ENCODE results near the gene NPEPL1. TPM values are rescaled to one million over a fixed set of nuclear protein-coding genes. Genes with fewer than 3 reads are reported as not detected.
"Not testable (repeated sequence)": the region's sequence is repeated elsewhere in the genome, so short reads cannot be mapped to it uniquely, and the experiment has no call there.

NPEPL1 gene
- polyA plus RNA-seq, 2 of the 4 experiments (the other 2 are of a cell fraction) = 8.6 to 34.6 TPM

DNA sequence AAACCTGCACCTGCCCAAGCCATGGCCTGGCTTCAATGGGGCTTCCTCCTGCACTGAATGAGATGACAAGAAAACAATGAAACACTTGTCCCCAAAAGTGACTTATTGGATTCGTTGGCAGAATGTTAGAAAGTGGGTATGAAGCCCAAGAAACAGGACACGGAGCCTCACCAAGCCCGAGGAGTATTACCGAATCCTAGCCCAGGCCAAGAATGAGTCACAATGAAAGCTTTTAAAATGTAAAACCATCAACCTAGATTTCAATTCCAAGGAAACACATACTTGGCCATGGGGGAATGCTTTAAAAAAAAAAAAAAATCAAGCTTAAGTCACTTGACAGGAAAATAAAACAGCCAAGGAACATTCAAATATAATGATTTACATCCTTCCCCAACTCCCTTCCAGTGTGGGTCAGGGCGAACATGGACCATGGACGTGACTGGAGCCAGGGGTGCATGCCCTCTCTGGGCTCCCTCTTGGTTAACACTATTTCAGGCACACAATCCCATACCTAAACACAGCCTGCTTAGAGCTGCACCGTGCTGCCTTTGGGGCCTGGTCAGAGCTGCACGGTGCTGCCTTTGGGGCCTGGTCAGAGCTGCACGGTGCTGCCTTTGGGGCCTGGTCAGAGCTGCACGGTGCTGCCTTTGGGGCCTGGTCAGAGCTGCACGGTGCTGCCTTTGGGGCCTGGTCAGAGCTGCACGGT lies 44.7 kb upstream of the NPEPL1 start:
- Histone ChIP-seq H3K4me2 (no peak overlapping the region), H3K4me1 (peaks cover 9% of the 10 kb centered on the region), H3K9me3 (no peaks in the 10 kb centered on the region), H3K27ac (no peak overlapping the region), H3K4me3 (no peak overlapping the region)
- FAIRE-seq (no peak), DNase-seq (ENCODE audit: low read depth in 1 of 2, low spot score in 1 of 2) (no peak), ATAC-seq (no peak)
- TF ChIP-seq, protein P1, sequence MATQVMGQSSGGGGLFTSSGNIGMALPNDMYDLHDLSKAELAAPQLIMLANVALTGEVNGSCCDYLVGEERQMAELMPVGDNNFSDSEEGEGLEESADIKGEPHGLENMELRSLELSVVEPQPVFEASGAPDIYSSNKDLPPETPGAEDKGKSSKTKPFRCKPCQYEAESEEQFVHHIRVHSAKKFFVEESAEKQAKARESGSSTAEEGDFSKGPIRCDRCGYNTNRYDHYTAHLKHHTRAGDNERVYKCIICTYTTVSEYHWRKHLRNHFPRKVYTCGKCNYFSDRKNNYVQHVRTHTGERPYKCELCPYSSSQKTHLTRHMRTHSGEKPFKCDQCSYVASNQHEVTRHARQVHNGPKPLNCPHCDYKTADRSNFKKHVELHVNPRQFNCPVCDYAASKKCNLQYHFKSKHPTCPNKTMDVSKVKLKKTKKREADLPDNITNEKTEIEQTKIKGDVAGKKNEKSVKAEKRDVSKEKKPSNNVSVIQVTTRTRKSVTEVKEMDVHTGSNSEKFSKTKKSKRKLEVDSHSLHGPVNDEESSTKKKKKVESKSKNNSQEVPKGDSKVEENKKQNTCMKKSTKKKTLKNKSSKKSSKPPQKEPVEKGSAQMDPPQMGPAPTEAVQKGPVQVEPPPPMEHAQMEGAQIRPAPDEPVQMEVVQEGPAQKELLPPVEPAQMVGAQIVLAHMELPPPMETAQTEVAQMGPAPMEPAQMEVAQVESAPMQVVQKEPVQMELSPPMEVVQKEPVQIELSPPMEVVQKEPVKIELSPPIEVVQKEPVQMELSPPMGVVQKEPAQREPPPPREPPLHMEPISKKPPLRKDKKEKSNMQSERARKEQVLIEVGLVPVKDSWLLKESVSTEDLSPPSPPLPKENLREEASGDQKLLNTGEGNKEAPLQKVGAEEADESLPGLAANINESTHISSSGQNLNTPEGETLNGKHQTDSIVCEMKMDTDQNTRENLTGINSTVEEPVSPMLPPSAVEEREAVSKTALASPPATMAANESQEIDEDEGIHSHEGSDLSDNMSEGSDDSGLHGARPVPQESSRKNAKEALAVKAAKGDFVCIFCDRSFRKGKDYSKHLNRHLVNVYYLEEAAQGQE (IDR thresholded peaks at IDR 0.05) = no peak
- TF ChIP-seq SMC3 (IDR thresholded peaks at IDR 0.05) (no peak), RCOR1 (IDR thresholded peaks at IDR 0.05; ENCODE audit: low read depth, low read length) (no peak), POLR2A (IDR thresholded peaks at IDR 0.05; ENCODE audit: low read length) (no peak), MAFK (IDR thresholded peaks at IDR 0.05; ENCODE audit: partially characterized antibody) (no peak), HDAC2 (IDR thresholded peaks at IDR 0.05) (no peak), NPAS2 (CRISPR knock-in tag; IDR thresholded peaks at IDR 0.05; ENCODE audit: borderline replicate concordance) (no peak), ZFP36 (IDR thresholded peaks at IDR 0.05; ENCODE audit: borderline replicate concordance, partially characterized antibody) (no peak), MAZ (IDR thresholded peaks at IDR 0.05; ENCODE audit: borderline replicate concordance, low read depth, low read length) (no peak), CHD2 (IDR thresholded peaks at IDR 0.05; ENCODE audit: low read length, partially characterized antibody) (no peak), TFCP2L1 (CRISPR knock-in tag; IDR thresholded peaks at IDR 0.05) (no peak), ZSCAN20 (CRISPR knock-in tag; IDR thresholded peaks at IDR 0.05) (no peak), ZC3H11A (IDR thresholded peaks at IDR 0.05) (no peak), SREBF2 (IDR thresholded peaks at IDR 0.05) (no peak)
- TF ChIP-seq, protein P2, sequence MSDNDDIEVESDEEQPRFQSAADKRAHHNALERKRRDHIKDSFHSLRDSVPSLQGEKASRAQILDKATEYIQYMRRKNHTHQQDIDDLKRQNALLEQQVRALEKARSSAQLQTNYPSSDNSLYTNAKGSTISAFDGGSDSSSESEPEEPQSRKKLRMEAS (IDR thresholded peaks at IDR 0.05) = no peak
- TF ChIP-seq, protein P3, sequence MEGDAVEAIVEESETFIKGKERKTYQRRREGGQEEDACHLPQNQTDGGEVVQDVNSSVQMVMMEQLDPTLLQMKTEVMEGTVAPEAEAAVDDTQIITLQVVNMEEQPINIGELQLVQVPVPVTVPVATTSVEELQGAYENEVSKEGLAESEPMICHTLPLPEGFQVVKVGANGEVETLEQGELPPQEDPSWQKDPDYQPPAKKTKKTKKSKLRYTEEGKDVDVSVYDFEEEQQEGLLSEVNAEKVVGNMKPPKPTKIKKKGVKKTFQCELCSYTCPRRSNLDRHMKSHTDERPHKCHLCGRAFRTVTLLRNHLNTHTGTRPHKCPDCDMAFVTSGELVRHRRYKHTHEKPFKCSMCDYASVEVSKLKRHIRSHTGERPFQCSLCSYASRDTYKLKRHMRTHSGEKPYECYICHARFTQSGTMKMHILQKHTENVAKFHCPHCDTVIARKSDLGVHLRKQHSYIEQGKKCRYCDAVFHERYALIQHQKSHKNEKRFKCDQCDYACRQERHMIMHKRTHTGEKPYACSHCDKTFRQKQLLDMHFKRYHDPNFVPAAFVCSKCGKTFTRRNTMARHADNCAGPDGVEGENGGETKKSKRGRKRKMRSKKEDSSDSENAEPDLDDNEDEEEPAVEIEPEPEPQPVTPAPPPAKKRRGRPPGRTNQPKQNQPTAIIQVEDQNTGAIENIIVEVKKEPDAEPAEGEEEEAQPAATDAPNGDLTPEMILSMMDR (IDR thresholded peaks at IDR 0.05) = no peak
- TF ChIP-seq, protein P4, sequence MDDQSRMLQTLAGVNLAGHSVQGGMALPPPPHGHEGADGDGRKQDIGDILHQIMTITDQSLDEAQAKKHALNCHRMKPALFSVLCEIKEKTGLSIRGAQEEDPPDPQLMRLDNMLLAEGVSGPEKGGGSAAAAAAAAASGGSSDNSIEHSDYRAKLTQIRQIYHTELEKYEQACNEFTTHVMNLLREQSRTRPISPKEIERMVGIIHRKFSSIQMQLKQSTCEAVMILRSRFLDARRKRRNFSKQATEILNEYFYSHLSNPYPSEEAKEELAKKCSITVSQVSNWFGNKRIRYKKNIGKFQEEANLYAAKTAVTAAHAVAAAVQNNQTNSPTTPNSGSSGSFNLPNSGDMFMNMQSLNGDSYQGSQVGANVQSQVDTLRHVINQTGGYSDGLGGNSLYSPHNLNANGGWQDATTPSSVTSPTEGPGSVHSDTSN (IDR thresholded peaks at IDR 0.05) = no peak
- POLR2A ChIA-PET = no interaction called here
- 83% methylated on average over 7 of the region's 12 CpGs for WGBS (ENCODE audit: missing lambda C conversion rate)
- CTCF ChIA-PET = interaction anchor here (1.0 to 3.0 kb wide), 4 partner anchors 18 to 402 kb away, joined by 5 to 10 read pairs (median 6); no protein-coding TSS in a partner anchor

DNA sequence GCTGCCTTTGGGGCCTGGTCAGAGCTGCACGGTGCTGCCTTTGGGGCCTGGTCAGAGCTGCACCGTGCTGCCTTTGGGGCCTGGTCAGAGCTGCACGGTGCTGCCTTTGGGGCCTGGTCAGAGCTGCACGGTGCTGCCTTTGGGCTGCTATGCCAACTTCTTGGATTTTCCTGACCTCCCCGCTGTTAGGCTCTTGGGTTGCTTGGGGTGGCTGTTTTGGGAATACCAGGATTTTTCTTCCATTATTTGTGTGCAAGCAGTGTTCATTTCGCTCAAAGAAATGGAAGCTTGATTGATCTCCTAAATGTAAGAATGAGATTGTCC lies 44.1 kb upstream of the NPEPL1 start:
- ATAC-seq; DNase-seq (ENCODE audit: low read depth in 1 of 2, low spot score in 1 of 2); H3K4me2 ChIP-seq; H3K4me3 ChIP-seq; FAIRE-seq; H3K27ac ChIP-seq; H3K9me3 ChIP-seq; POLR2A ChIA-PET: not testable (repeated sequence)
- peaks cover 14% of the 10 kb centered on the region for H3K4me1 ChIP-seq
- CTCF ChIA-PET = interaction anchor here (0.7 to 3.0 kb wide), 4 partner anchors 11 to 201 kb away, joined by 3 to 10 read pairs (median 5); no protein-coding TSS in a partner anchor
- 87% methylated on average over 2 of the region's 6 CpGs for WGBS (ENCODE audit: missing lambda C conversion rate)

Data from A549 (cell line).